SK-N-SH (cell line): ENCODE measurements around the gene SCARF1. TPM values are rescaled to one million over a fixed set of nuclear protein-coding genes. Genes with fewer than 3 reads are reported as not detected.

Source experiments
- CTCF ChIA-PET: fragments of 300-600, 350-600 bp; formaldehyde crosslinking; extraction: SDS; loops from one replicate; lab custom pipeline; 2021; lab: Yijun Ruan, JAX
- POLR2A ChIA-PET: fragments of 350-600 bp; sonication (Branson Sonifier 250); formaldehyde crosslinking; extraction: SDS; loops from one replicate; lab custom pipeline; 2020; ENCODE audit warnings: antibody characterized with exemption, inconsistent platforms; lab: Yijun Ruan, JAX
- DNase-seq: peaks from one replicate; pipeline ENCODE4 v3.0.0; 2012
- H2AFZ ChIP-seq: fragments of 200-600 bp; sonication (generic); 2 replicates; pipeline ENCODE4 v1.8.1; 2016; ENCODE audit warnings: antibody characterized with exemption, mild to moderate bottlenecking, low read depth
- H3F3A ChIP-seq: fragments of 200-600 bp; sonication (generic); replicated peaks from 2 replicates; pipeline ENCODE3; 2016; ENCODE audit warnings: antibody characterized with exemption, mild to moderate bottlenecking; ENCODE audit not compliant: insufficient read depth
- H3K27ac ChIP-seq, 2 experiments: fragments of 200-500 bp in 1 of 2; fragments of 200-600 bp in 1 of 2; sonication (Bioruptor generic) in 1 of 2; sonication (generic), shearing (Covaris generic) in 1 of 2; 2 replicates each; pipeline versions ENCODE4 v1.5.1 to v1.6.1; 2014 to 2016; ENCODE audit warnings: low read depth in 2 of 2, inconsistent platforms in 1 of 2, low read length in 1 of 2, mild to moderate bottlenecking in 1 of 2, mixed read lengths in 1 of 2
- H3K27me3 ChIP-seq: fragments of 200-600 bp; sonication (generic), shearing (Covaris generic); 2 replicates; pipeline ENCODE4 v1.6.1; 2016; ENCODE audit warnings: mixed run types; ENCODE audit not compliant: insufficient read depth
- H3K36me3 ChIP-seq, 2 experiments: fragments of 200-500 bp in 1 of 2; fragments of 200-600 bp in 1 of 2; sonication (Bioruptor generic) in 1 of 2; sonication (generic) in 1 of 2; replicated peaks in 1 of 2; 2 replicates each; pipeline versions ENCODE3 to v1.5.1; 2014 to 2016; ENCODE audit warnings: low read length in 1 of 2, mild to moderate bottlenecking in 1 of 2; ENCODE audit not compliant: insufficient read depth in 2 of 2, control insufficient read depth in 1 of 2
- H3K4me1 ChIP-seq, 2 experiments: fragments of 200-500 bp in 1 of 2; fragments of 200-600 bp in 1 of 2; sonication (Bioruptor generic) in 1 of 2; sonication (generic), shearing (Covaris generic) in 1 of 2; 2 replicates each; pipeline versions ENCODE4 v1.5.1 to v1.6.1; 2014 to 2016; ENCODE audit warnings: low read depth in 1 of 2, low read length in 1 of 2, mixed run types in 1 of 2; ENCODE audit not compliant: insufficient read depth in 2 of 2, control insufficient read depth in 1 of 2
- H3K4me2 ChIP-seq: fragments of 200-600 bp; sonication (generic), shearing (Covaris generic); 2 replicates; pipeline ENCODE4 v1.6.1; 2017; ENCODE audit warnings: mixed run types
- H3K4me3 ChIP-seq, 2 experiments: fragments of 200-500 bp in 1 of 2; fragments of 200-600 bp in 1 of 2; sonication (Bioruptor generic) in 1 of 2; sonication (generic), shearing (Covaris generic) in 1 of 2; 2 replicates each; pipeline versions ENCODE4 v1.5.1 to v1.8.1; 2014 to 2016; ENCODE audit warnings: low read depth in 2 of 2, inconsistent platforms in 1 of 2, low read length in 1 of 2, mild to moderate bottlenecking in 1 of 2, mixed read lengths in 1 of 2, moderate library complexity in 1 of 2
- H3K79me2 ChIP-seq: fragments of 200-600 bp; sonication (generic); 2 replicates; pipeline ENCODE4 v1.8.1; 2017; ENCODE audit warnings: mild to moderate bottlenecking; ENCODE audit not compliant: insufficient read depth
- H3K9ac ChIP-seq: fragments of 200-600 bp; sonication (generic); 2 replicates; pipeline ENCODE4 v1.6.1; 2017; ENCODE audit warnings: mixed run types
- H3K9me2 ChIP-seq: fragments of 200-600 bp; sonication (generic); 2 replicates; pipeline ENCODE4 v1.6.1; 2017; ENCODE audit warnings: mixed run types
- H3K9me3 ChIP-seq: fragments of 200-600 bp; sonication (generic); 2 replicates; pipeline ENCODE4 v1.6.1; 2017; ENCODE audit warnings: mixed run types, mild to moderate bottlenecking, moderate library complexity
- H4K20me1 ChIP-seq: fragments of 200-600 bp; sonication (generic); 2 replicates; pipeline ENCODE4 v1.6.1; 2017; ENCODE audit warnings: mild to moderate bottlenecking, mixed run types; ENCODE audit not compliant: insufficient read depth
- CHD2 ChIP-seq: fragments of 150-350 bp; IDR thresholded peaks from 2 replicates; pipeline ENCODE4 v1.6.1; 2018; ENCODE audit warnings: low read length; ENCODE audit not compliant: partially characterized antibody
- ELF1 ChIP-seq: IDR thresholded peaks from 2 replicates; pipeline ENCODE4 v1.4.0; 2012
- EZH2phosphoT487 ChIP-seq: fragments of 200-600 bp; sonication (generic); IDR thresholded peaks from 2 replicates; pipeline ENCODE4 v1.6.1; 2017; ENCODE audit warnings: low read depth, mixed run types, mild to moderate bottlenecking, antibody characterized with exemption, moderate library complexity, borderline replicate concordance
- FOXJ3 ChIP-seq: sonication (generic); formaldehyde crosslinking; IDR thresholded peaks from 2 replicates; pipeline ENCODE4 v1.5.1; 2020; ENCODE audit warnings: mild to moderate bottlenecking, missing genetic modification reagents
- GABPA ChIP-seq: IDR thresholded peaks from 2 replicates; pipeline ENCODE4 v1.4.0; 2012; ENCODE audit warnings: low read depth, mild to moderate bottlenecking
- GATA2 ChIP-seq: sonication (generic); formaldehyde crosslinking; IDR thresholded peaks from 2 replicates; pipeline ENCODE4 v1.5.0; 2020; ENCODE audit warnings: mild to moderate bottlenecking, missing genetic modification reagents
- JUND ChIP-seq: IDR thresholded peaks from 2 replicates; pipeline ENCODE4 v1.4.0; 2012
- NFIC ChIP-seq: IDR thresholded peaks from 2 replicates; pipeline ENCODE4 v1.4.0; 2012; ENCODE audit warnings: borderline replicate concordance
- POLR2AphosphoS5 ChIP-seq: IDR thresholded peaks from 2 replicates; pipeline ENCODE4 v1.6.1; 2012; ENCODE audit warnings: low read depth, low read length
- RAD21 ChIP-seq: IDR thresholded peaks from 2 replicates; pipeline ENCODE4 v1.6.1; 2012; ENCODE audit warnings: mild to moderate bottlenecking, low read length
- SIN3A ChIP-seq: IDR thresholded peaks from 2 replicates; pipeline ENCODE4 v1.6.1; 2012; ENCODE audit warnings: low read depth, mild to moderate bottlenecking, low read length, moderate library complexity, borderline replicate concordance
- SMC3 ChIP-seq: IDR thresholded peaks from 2 replicates; pipeline ENCODE4 v1.6.1; 2012; ENCODE audit warnings: low read depth, low read length, improper control_type of control experiment
- TAF1 ChIP-seq: IDR thresholded peaks from 2 replicates; pipeline ENCODE4 v1.6.1; 2012; ENCODE audit warnings: low read depth, mild to moderate bottlenecking, low read length, moderate library complexity, borderline replicate concordance
- YY1 ChIP-seq: IDR thresholded peaks from 2 replicates; pipeline ENCODE4 v1.4.0; 2012; ENCODE audit warnings: low read depth, mild to moderate bottlenecking
- WGBS: methylation state at CpG from one replicate; pipeline ENCODE4 v1.1.6; 2017; ENCODE audit warnings: low lambda C conversion rate; 5-methylcytosine and 5-hydroxymethylcytosine counted together
- polyA plus RNA-seq, 3 experiments: library from polyadenylated mRNA; depleted of rRNA; stranded (reverse); fragments of >200 nt; gene quantifications; 2 replicates each; pipeline ENCODE4 v1.2.3, GENCODE V29; 2012
- TF ChIP-seq, protein P1 (sequence below): fragments of 200-600 bp; sonication (generic); IDR thresholded peaks from 2 replicates; pipeline ENCODE4 v1.6.1; 2017; ENCODE audit warnings: antibody characterized with exemption, mild to moderate bottlenecking, moderate library complexity
- TF ChIP-seq, protein P2 (sequence below): fragments of 150-350 bp; IDR thresholded peaks from 2 replicates; pipeline ENCODE4 v1.6.1; 2017; ENCODE audit warnings: antibody characterized with exemption, low read length, low read depth, borderline replicate concordance
- TF ChIP-seq, protein P3 (sequence below): fragments of 150-350 bp; IDR thresholded peaks from 2 replicates; pipeline ENCODE4 v1.6.1; 2016; ENCODE audit warnings: mild to moderate bottlenecking, low read depth, low read length

The SCARF1 gene
- polyA plus RNA-seq, 1 of the 3 experiments (the other 2 are of a cell fraction), result 0.39 TPM

DNA sequence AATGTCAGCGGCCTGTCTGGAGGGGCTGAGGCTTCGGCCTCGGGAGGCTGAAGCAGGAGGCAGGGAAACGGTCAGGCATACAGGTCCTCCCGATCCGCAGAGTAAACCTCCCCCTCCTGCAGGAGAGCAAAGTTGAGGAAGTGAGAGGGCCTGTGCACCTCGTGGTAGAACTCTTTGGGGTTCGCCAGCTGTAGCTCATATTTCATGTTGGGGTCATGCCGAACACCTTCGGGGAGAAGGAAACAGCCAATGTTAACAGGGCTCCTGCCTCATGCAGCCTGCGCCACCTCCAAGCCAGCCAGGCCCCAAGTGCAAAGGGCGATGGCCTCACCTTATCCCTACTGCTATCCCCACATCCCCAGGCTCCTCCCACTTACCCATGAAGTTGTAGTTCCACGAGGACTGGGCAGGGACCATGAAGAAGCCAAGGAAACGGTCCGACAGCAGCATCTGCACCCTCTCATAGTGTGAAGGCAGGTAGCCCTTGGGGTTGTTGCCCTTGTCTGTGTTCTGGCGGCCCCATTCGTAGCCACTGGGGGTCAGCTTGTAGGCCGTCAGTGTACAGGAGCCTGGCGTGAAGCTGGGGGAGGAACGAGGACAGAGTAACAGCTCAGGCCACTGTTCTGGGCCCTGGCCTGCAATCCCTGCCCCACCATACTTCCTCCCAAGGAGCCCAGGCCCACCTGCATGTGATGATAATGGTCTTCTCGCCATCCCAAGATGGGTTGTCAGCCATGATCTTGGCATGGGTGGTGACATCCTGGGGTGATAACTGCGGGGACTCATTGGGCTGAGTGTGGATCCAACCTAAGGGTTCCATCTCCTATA lies 5.4 kb upstream of the SCARF1 start:
- DNase-seq, result no peak
- CTCF ChIA-PET, result interaction anchor here (1.2 to 6.8 kb wide), 9 partner anchors 11 to 78 kb away, joined by 3 to 65 read pairs (median 14); partner anchors contain the start of gene SLC43A2
- Histone ChIP-seq H3K9me2 (no peaks in the 10 kb centered on the region), H2AFZ (no peak overlapping the region), H3K4me2 (no peak overlapping the region), H3K4me3 (no peak overlapping the region), H3K36me3 (peaks cover 45 to 51% of the 10 kb centered on the region in 2 experiments), H3K27ac (no peak overlapping the region), H3K4me1 (peaks cover 0 to 16% of the 10 kb centered on the region in 2 experiments; a peak in 1 of 4 replicates), H3K27me3 (no peaks in the 10 kb centered on the region), H3K9ac (no peak overlapping the region), H3K9me3 (no peaks in the 10 kb centered on the region), H4K20me1 (no peaks in the 10 kb centered on the region), H3K79me2 (no peaks in the 10 kb centered on the region), H3F3A (peaks cover 45% of the 10 kb centered on the region)
- POLR2A ChIA-PET, result interaction anchor here (1.1 kb wide), 1 partner anchor 18 kb away, joined by 3 read pairs; no protein-coding TSS in a partner anchor
- 94% methylated on average over 21 of the region's 22 CpGs for WGBS
- TF ChIP-seq, protein P1, sequence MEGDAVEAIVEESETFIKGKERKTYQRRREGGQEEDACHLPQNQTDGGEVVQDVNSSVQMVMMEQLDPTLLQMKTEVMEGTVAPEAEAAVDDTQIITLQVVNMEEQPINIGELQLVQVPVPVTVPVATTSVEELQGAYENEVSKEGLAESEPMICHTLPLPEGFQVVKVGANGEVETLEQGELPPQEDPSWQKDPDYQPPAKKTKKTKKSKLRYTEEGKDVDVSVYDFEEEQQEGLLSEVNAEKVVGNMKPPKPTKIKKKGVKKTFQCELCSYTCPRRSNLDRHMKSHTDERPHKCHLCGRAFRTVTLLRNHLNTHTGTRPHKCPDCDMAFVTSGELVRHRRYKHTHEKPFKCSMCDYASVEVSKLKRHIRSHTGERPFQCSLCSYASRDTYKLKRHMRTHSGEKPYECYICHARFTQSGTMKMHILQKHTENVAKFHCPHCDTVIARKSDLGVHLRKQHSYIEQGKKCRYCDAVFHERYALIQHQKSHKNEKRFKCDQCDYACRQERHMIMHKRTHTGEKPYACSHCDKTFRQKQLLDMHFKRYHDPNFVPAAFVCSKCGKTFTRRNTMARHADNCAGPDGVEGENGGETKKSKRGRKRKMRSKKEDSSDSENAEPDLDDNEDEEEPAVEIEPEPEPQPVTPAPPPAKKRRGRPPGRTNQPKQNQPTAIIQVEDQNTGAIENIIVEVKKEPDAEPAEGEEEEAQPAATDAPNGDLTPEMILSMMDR, result no peak
- no peak for TF ChIP-seq JUND
- TF ChIP-seq, protein P2, sequence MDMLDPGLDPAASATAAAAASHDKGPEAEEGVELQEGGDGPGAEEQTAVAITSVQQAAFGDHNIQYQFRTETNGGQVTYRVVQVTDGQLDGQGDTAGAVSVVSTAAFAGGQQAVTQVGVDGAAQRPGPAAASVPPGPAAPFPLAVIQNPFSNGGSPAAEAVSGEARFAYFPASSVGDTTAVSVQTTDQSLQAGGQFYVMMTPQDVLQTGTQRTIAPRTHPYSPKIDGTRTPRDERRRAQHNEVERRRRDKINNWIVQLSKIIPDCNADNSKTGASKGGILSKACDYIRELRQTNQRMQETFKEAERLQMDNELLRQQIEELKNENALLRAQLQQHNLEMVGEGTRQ, result no peak
- no peak for TF ChIP-seq EZH2phosphoT487
- no peak for TF ChIP-seq POLR2AphosphoS5
- TF ChIP-seq RAD21, result no peak
- no peak for TF ChIP-seq SIN3A
- no peak for TF ChIP-seq CHD2
- TF ChIP-seq, protein P3, sequence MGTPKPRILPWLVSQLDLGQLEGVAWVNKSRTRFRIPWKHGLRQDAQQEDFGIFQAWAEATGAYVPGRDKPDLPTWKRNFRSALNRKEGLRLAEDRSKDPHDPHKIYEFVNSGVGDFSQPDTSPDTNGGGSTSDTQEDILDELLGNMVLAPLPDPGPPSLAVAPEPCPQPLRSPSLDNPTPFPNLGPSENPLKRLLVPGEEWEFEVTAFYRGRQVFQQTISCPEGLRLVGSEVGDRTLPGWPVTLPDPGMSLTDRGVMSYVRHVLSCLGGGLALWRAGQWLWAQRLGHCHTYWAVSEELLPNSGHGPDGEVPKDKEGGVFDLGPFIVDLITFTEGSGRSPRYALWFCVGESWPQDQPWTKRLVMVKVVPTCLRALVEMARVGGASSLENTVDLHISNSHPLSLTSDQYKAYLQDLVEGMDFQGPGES, result no peak
- no peak for TF ChIP-seq SMC3
- TF ChIP-seq GATA2 (CRISPR knock-in tag), result no peak
- TF ChIP-seq GABPA, result no peak
- TF ChIP-seq YY1, result no peak
- TF ChIP-seq NFIC, result no peak
- no peak for TF ChIP-seq ELF1
- no peak for TF ChIP-seq TAF1
- no peak for TF ChIP-seq FOXJ3 (CRISPR knock-in tag)
- TF ChIP-seq, all 33 proteins: peak for 0
